ENCODE data around the gene COL17A1.

DNA sequence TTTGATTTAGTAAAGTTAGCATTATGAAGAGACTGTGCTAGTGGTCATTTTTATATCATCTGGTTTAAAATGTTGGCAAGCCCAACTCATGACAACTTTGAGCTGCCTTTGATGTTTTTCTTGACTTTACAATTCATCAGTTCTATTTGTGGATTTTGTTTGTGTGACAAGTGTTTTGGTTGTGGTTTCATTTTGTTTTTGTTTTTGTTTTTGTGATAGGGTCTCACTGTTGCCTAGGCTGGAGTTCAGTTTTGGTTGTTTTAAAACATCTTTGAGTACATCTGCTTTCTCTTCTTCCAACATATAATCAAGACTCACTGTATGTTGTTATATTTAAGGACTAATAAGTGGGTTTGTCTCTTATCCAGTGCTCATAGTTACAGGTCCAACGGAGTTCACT is 18.7 kb upstream of the COL17A1 start:
- no peak for TF ChIP-seq CTCF (IDR thresholded peaks at IDR 0.05 in 4 of 5, conservative IDR thresholded peaks at IDR 0.05 in 1 of 5)
- no peak for TF ChIP-seq POLR2A (IDR thresholded peaks at IDR 0.05)
